GM21526 (cell line): ENCODE data around the gene RASIP1.

ENCODE experiments used
- ATAC-seq: cut with Tn5 transposase; IDR thresholded peaks from one replicate; pipeline ENCODE4 v1.9.1; 2021; ENCODE audit warnings: moderate library complexity; ENCODE audit not compliant: unreplicated experiment, low FRiP score

Gene RASIP1

DNA sequence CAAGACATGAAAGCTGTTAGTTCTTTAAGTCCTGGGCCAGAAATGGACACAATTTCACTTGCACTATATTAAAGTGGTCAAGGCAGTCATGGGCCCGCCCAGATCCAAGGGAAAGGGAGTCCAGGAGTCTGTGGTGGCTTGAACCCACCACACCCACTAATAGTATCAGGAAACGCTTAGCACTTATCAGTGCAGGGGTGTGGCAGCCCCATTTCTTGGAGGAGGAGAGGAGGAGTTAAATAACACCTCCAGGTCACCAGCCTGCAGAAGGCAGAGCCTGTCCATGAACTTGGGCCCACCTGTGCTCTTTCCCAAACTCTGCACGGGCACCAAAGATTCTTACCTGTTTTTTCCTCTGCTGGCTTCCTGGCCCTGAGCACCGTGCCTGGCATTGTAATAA, 62.2 kb downstream of the RASIP1 start:
- no peak for ATAC-seq

DNA sequence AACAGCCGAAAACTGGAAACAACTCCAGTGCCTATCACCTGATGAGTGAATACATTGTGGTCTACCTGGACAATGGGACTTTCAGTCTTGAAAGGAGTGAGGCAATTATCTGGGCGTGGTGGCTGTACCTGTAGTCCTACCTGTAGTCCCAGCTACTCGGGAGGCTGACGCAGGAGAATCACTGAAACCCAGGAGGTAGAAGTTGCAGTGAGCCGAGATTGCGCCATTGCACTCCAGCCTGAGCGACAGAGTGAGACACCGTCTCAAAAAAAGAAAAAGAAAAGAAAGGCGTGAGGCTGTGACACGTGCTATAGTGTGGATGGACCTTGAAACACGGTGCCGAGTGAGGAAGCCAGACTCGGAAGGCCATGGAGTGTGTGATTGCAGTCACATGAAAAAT, 63.5 kb downstream of the RASIP1 start:
- no peak for ATAC-seq

DNA sequence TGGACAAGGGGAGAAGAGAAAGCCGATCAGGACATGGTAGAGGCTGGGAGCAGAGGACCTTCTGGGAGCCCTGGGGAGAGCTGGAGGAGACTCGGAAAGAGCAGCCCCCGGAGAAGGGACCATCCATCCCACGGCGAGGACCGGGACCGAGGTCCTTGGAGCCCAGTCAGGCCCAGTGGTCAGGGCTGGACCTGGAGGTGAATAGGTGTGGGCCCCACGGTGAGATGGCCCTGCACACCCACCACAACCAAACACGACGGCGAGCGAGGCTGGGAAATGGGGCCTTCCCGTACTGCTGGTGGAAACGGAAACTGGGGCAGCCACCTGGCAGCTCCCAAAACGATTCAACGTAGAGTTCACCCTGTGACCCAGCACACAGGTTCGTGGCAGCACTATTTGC, 63.9 kb downstream of the RASIP1 start:
- ATAC-seq = no peak

DNA sequence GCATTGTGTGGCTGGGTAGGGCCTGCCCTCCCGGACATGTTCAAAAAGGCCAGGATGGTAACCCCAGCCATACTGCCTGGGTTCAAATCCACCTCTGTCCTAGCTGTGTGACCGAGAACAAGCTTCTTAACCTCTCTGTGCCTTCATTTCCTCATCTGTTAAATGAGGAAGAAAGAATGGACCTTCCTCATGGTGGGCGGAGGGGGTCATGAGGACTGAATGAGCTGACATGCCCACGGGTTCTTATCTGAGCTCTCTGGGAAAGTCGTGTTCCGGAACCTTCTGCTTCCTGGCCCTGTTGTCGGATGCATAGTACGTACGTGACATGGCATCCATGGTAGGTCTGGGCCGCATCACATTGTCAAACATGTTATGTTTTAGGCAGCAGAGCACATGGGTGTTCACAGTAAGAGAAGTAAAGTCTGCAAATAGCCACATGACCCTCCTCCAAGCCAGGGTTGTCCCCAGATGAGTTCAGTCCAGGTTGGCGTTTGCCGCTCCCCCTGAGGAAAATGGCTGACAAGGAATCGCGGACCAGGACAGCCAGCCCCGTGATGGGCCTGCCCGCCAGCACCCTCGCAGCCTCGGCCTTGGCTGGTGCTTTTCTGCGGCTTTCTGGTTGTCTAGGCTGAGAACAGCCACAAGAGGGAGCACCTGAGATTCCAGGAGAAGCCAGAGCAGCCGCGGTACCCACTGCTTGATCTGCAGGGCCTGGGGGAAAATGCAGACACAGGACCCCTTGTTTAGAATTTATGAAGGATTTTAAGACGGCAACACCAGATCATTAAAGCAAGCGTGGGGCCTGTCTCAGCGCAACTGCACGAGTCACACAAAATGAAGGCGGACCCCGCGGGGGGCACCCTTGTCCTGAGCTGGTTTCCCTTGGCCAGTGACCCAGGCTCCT, 65.2 kb downstream of the RASIP1 start:
- no peak for ATAC-seq

DNA sequence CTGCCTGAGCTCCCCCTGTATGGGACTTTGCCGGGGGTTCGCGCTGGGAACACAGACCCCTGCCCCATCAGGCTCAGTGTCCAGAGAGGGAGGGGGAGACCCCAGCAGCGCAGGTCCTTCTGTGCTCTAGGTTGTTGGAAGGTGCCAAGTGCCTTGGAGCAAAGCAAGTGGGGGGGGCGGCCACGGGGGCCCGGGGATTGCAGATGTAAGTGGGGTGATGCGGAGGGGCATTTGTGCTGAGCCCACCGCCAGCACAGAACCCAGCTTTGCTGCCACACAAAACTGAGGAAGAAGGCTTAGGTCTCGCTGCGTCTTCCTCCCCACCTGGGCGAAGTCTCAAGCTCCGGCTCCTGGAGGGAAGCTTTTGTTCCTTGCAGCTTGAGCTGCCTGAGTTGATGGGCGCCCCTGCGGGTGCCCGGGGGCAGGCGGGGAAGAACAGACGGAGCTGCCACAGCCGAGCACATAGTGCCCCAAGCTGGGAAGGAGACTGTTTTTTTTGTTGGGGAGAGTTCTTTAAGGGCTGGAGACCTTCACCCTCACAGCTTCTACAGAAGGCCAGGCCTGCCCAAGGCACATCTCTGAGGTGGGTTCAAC, 66.1 kb downstream of the RASIP1 start:
- ATAC-seq = no peak

DNA sequence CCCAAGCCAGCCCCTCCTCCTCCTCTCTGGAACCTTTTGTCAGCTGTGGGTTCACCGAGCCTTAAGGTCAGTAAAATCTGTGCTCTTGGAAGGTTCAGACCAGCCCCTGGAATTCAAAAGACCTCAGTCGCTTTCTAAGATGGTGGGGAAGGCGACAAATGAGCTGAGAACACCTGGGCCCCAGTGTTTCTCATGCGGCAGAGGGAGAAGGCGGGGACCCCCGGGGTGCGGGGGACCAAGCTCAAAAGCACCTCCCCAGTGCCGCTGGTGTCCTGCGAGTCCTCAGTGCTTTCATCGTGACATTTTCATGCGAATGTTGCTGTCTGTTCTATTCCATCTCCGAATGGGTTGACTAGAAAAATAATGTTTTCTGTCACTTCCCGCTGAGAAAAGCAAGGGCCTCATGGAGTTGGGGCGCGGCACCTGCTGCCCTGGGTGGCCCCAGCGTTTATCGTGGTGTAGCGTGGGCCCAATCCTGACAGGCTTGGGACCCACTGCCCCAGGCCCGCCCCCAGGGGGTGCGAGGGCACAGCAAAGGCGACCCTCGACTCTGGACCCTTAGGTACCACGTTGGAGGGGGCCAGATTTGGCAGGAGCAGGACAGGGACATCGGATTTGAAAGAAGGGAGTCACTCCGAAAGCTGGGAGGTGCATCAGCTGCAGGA, 66.8 kb downstream of the RASIP1 start:
- ATAC-seq = no peak

DNA sequence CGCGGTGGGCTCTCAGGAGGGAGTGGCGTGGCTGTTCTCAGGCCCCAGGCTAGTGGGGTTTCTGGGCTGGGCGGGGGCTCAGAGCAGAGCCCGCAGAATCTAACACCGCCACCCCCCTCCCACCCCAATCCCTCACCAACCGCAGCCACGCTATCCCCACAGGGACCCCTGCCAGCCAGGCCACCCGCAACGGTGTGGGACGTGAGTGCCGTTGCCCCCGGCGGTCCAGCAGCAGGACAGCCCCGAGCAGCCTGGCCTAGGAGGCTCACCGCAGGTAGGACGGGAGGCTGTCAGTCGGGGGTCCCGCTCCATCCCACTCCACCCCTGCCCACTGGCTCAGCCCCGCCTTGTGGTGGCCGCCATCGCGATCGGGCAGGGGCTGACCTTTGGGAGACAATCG, 67.4 kb downstream of the RASIP1 start, which contains the start of gene NTN5:
TSS of gene NTN5 (minus strand) at position 24 of the 400 bp plus-strand sequence. CDS start 2,031 bp downstream, outside the sequence.
- ATAC-seq = no peak

DNA sequence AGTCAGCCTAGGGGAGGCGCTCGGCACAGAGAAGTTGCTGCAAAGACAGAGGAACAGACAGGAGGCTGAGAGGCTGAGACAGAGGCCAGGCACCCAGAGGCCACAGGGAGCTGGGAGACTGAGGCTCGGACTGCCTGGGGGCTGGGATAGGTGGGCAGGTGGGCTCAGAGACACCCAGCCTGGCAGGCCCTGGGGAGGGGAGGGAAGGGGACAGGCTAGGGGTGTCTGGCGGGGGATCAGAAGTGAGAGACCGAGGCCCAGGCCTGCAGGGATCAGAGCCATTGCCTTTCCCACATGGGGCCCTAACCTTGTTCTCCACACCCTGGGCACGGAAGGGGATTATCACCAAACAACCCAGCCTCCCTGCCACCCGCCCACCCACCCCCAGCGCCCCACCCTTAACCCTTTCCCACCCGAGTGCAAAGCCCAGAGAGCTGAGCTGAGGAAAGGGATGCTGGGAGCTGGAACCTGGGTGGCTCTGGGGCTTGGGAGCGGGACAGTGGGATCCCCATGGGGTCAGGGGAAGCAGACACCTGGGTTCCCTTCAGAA, 68.9 kb downstream of the RASIP1 start:
- no peak for ATAC-seq

DNA sequence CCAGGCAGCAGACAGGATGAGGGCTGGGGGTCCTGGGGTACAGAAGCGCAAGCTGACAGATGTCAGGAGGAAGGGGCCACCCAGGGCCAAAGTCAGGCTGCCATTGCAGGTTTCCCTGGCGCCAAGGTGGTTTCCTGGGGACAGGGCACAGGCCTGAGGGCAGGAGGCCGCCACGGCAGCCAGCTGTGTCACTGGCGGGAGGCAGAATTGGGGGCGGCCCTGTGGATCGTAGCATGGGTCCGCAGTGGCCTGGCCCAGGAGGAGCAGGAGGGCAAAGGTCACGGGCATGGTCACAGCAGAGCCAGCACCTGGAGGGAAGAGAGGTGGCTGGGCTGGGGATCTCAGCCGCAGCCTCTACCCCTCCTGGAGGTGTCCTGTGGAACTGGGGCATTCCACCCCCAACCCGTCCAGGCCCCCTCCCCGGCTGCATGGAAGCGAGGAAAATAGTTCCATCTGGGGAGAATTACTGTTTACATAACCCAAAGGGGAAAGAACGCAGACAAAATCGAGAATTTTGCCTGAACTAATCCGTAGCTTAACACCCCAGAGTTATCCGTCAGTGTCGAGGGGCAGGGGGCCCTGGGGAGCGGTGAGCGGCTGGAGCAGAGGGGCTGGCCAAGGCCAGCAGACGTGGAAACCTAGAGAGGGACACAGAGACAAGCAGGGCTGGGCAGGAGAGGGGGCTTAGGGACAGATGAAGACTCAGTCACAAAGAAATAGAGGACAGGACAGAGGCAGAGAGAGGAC, 69.5 kb downstream of the RASIP1 start:
- no peak for ATAC-seq
